Activated CD4-positive, alpha-beta T cell treated with anti-CD3 and anti-CD28 coated beads, Interleukin-2, amount 50 U/mL, for 1 hour (primary cell): ENCODE data around the gene ACOT2.

Source experiments
- DNase-seq: peaks from one replicate; pipeline ENCODE4 v3.0.0-alpha.2; 2020

ACOT2 gene

GRCh38 chr14:73620268-73620667 is 51.3 kb downstream of the ACOT2 start:
- DNase-seq: no peak

DNA sequence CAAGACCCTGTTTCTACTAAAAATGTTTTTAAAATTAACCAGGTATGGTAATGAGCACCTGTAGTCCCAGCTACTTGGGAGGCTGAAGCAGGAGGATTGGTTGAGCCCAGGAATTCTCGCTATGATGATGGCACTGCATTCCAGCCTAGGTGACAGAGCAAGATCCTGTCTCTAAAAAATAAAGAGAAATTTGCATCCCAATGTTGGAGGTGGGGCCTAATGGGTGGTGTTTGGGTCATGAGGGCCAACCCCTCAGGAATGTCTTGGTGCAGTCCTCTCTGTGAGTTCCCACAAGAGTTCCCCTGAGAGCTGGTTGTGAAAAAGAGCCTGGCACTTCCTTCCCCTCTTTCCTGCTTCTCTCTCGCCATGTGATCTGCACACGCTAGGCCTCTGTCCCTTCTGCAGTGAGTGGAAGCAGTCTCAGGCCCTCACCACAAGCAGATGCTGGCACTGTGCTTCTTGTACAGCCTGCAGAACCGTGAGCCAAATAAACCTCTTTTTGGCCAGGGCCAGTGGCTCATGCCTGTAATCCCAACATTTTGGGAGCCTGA is 54.6 kb downstream of the ACOT2 start:
- no peak for DNase-seq
